ENCODE data around the gene CCDC70.

CCDC70 gene

GRCh38 chr13:51887468-51887867, 25.7 kb downstream of the CCDC70 start:
- ATAC-seq: no peak
- TF ChIP-seq CSRNP3 (CRISPR knock-in tag; IDR thresholded peaks at IDR 0.05) (no peak), ZNF8 (CRISPR knock-in tag; IDR thresholded peaks at IDR 0.05) (no peak), ZFP3 (CRISPR knock-in tag; IDR thresholded peaks at IDR 0.05) (no peak), ARNTL (CRISPR knock-in tag; IDR thresholded peaks at IDR 0.05; ENCODE audit: borderline replicate concordance, low read depth) (no peak), OSR1 (CRISPR knock-in tag; IDR thresholded peaks at IDR 0.05) (no peak), CREB5 (CRISPR knock-in tag; IDR thresholded peaks at IDR 0.05; ENCODE audit: low read depth) (no peak), BACH2 (CRISPR knock-in tag; IDR thresholded peaks at IDR 0.05; ENCODE audit: borderline replicate concordance) (no peak), GLIS3 (CRISPR knock-in tag; IDR thresholded peaks at IDR 0.05) (no peak), ESRRG (CRISPR knock-in tag; IDR thresholded peaks at IDR 0.05) (no peak), POU6F1 (CRISPR knock-in tag; IDR thresholded peaks at IDR 0.05; ENCODE audit: borderline replicate concordance, low read depth) (no peak), ZNF70 (CRISPR knock-in tag; IDR thresholded peaks at IDR 0.05) (no peak)

GRCh38 chr13:51892657-51893056, 30.9 kb downstream of the CCDC70 start:
- TF ChIP-seq RARB (CRISPR knock-in tag; IDR thresholded peaks at IDR 0.05): no peak
- no peak for ATAC-seq

GRCh38 chr13:51894239-51894638, 32.5 kb downstream of the CCDC70 start:
- TF ChIP-seq ESRRG (CRISPR knock-in tag; IDR thresholded peaks at IDR 0.05): no peak
- no peak for TF ChIP-seq POU6F1 (CRISPR knock-in tag; IDR thresholded peaks at IDR 0.05; ENCODE audit: borderline replicate concordance, low read depth)
- no peak for TF ChIP-seq ARNTL (CRISPR knock-in tag; IDR thresholded peaks at IDR 0.05; ENCODE audit: borderline replicate concordance, low read depth)
- no peak for TF ChIP-seq ZFP30 (CRISPR knock-in tag; IDR thresholded peaks at IDR 0.05)
- no peak for TF ChIP-seq TOX (CRISPR knock-in tag; IDR thresholded peaks at IDR 0.05; ENCODE audit: borderline replicate concordance)
- no peak for TF ChIP-seq ZNF70 (CRISPR knock-in tag; IDR thresholded peaks at IDR 0.05)
- TF ChIP-seq ZNF8 (CRISPR knock-in tag; IDR thresholded peaks at IDR 0.05): no peak
- no peak for TF ChIP-seq CSRNP3 (CRISPR knock-in tag; IDR thresholded peaks at IDR 0.05)
- TF ChIP-seq OSR1 (CRISPR knock-in tag; IDR thresholded peaks at IDR 0.05): no peak
- TF ChIP-seq TSHZ2 (CRISPR knock-in tag; IDR thresholded peaks at IDR 0.05): no peak
- no peak for TF ChIP-seq PATZ1 (CRISPR knock-in tag; IDR thresholded peaks at IDR 0.05; ENCODE audit: borderline replicate concordance)
- no peak for TF ChIP-seq SNAI2 (CRISPR knock-in tag; IDR thresholded peaks at IDR 0.05)
- TF ChIP-seq GLIS3 (CRISPR knock-in tag; IDR thresholded peaks at IDR 0.05): no peak
- no peak for TF ChIP-seq PPARA (CRISPR knock-in tag; IDR thresholded peaks at IDR 0.05; ENCODE audit: borderline replicate concordance)
- no peak for TF ChIP-seq ZFP3 (CRISPR knock-in tag; IDR thresholded peaks at IDR 0.05)
- TF ChIP-seq CREB5 (CRISPR knock-in tag; IDR thresholded peaks at IDR 0.05; ENCODE audit: low read depth): no peak
- no peak for TF ChIP-seq TCF4 (CRISPR knock-in tag; IDR thresholded peaks at IDR 0.05; ENCODE audit: borderline replicate concordance)
- TF ChIP-seq BACH2 (CRISPR knock-in tag; IDR thresholded peaks at IDR 0.05; ENCODE audit: borderline replicate concordance): no peak
- no peak for TF ChIP-seq ZC3H10 (CRISPR knock-in tag; IDR thresholded peaks at IDR 0.05)

More at GRCh38 chr13:51894239-51894638, 32.5 kb downstream of the CCDC70 start:
- no peak for ATAC-seq

Measured in SK-N-SH treated with all-trans-retinoic acid at 6 μM for 48 hours (cell line).